AG09309 (cell line): ENCODE data around the gene PPP1R14B.

ENCODE experiments used
- DNase-seq: peaks from one replicate; pipeline ENCODE4 v3.0.0-alpha.2; 2010; ENCODE audit warnings: low read depth
- H3K4me3 ChIP-seq: 2 replicates; pipeline ENCODE4 v1.5.1; 2011; ENCODE audit warnings: mild to moderate bottlenecking, low read depth, low read length, moderate library complexity; ENCODE audit not compliant: control insufficient read depth
- TF ChIP-seq, protein P1 (sequence below): IDR thresholded peaks from 2 replicates; pipeline ENCODE4 v1.5.1; 2011; ENCODE audit warnings: mild to moderate bottlenecking, low read depth, low read length, inconsistent platforms; ENCODE audit not compliant: insufficient read depth, control insufficient read depth; ENCODE audit errors: missing control alignments

PPP1R14B gene

GRCh38 chr11:64252003-64252872, 5.5 kb upstream of the PPP1R14B start:
- DNase-seq = no peak
- peak overlapping the region; percentile 92 for H3K4me3 ChIP-seq
- TF ChIP-seq, protein P1, sequence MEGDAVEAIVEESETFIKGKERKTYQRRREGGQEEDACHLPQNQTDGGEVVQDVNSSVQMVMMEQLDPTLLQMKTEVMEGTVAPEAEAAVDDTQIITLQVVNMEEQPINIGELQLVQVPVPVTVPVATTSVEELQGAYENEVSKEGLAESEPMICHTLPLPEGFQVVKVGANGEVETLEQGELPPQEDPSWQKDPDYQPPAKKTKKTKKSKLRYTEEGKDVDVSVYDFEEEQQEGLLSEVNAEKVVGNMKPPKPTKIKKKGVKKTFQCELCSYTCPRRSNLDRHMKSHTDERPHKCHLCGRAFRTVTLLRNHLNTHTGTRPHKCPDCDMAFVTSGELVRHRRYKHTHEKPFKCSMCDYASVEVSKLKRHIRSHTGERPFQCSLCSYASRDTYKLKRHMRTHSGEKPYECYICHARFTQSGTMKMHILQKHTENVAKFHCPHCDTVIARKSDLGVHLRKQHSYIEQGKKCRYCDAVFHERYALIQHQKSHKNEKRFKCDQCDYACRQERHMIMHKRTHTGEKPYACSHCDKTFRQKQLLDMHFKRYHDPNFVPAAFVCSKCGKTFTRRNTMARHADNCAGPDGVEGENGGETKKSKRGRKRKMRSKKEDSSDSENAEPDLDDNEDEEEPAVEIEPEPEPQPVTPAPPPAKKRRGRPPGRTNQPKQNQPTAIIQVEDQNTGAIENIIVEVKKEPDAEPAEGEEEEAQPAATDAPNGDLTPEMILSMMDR = peak; percentile 58

DNA sequence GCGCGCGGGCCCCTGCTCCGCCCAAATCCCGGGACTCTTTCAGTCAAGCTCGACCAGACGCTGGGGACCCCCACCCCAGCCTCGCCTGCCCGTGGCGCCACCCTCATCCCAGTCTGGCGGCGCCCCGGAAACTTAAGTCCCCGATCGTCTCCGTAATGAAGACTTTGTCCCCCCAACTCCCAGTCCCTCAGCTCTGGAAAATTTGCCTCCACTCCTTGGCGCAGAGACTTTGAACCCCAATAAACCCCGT, 4.9 kb upstream of the PPP1R14B start:
- H3K4me3 ChIP-seq = peak overlapping the region; percentile 92
- TF ChIP-seq, protein P1 = no peak
- DNase-seq = no peak

DNA sequence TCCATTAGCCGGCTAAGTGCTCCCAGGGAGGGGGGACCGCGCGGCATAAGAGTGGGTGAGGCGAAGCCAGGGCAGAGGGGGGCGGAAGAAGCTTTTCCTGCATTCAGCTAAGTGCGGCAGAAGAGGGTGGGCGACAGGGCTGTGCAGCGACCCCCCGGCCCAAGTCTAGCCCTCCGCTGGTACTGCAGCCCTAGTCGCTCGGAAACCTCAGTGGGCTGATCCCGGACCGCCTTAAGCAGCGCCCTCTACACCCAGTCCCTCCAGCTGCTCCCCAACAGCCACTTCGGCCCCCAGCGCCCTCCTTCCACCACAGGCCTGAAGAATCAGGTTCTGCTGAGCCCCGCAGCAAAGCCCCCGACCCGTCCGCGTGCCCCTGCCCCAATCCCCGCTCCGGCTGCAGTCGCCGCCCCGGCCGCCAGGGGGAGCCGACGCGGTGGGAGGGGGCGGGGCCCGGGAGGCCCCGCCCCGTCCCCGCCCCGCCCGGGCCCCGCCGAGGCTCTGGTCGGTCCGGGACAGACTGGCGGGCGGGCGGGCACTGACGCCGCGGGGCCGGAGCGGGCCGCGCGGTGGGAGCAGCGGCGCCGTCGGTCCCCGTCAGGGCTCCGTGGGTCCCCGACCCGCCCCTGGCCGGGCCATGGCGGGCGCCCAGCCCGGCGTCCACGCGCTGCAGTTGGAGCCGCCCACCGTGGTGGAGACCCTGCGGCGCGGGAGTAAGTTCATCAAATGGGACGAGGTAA, 4.4 kb upstream of the PPP1R14B start, which contains the start of gene PLCB3:
TSS of gene PLCB3 (plus strand) at position 515 of the 737 bp plus-strand sequence. CDS start at position 635, 120 bp downstream.
- DNase-seq = no peak
- TF ChIP-seq, protein P1 = peak; percentile 50
- H3K4me3 ChIP-seq = peak within 1 kb of the TSS; percentile 92

- H3K4me3 ChIP-seq = peak overlapping the region; percentile 66
- no peak for DNase-seq
Measured at GRCh38 chr11:64250415-64251015, 3.8 kb upstream of the PPP1R14B start.

GRCh38 chr11:64249563-64250414, 3.0 kb upstream of the PPP1R14B start:
- DNase-seq = no peak
- H3K4me3 ChIP-seq = no peak overlapping the region
- TF ChIP-seq, protein P1 = no peak

More at GRCh38 chr11:64250415-64251015, 3.8 kb upstream of the PPP1R14B start:
- TF ChIP-seq, protein P1 = no peak

DNA sequence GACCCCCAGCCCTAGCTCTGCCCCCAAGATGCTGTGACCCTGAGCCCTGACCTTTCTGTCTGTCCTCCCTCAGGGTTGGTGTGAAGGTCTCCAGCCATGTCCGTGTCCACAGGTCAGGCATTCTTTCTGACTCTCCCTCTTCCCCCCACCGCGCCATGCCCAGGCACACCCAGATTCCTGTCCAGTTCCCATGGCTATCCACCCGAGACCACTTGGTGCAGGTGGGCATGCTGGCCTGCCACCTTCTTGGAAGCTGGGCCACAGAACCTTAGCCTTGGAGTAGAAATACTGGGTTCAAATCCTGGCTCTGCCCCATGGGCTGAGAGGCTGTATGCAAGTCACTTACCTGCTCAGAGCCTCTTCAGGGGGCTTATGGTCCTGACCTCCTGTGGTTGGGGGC, 2.3 kb upstream of the PPP1R14B start:
- DNase-seq = no peak
- TF ChIP-seq, protein P1 = no peak
- no peak overlapping the region for H3K4me3 ChIP-seq
